H1 (cell line): ENCODE results near the gene NPSR1.

Source experiments
- CTCF ChIP-seq, 3 experiments: IDR thresholded peaks; 1 replicate in 2 of 3; 2 replicates in 1 of 3; pipeline versions ENCODE4 v1.5.1 to v1.6.1; 2011; ENCODE audit warnings: low read length in 3 of 3, mild to moderate bottlenecking in 3 of 3, inconsistent platforms in 2 of 3, low read depth in 1 of 3, moderate library complexity in 1 of 3; ENCODE audit not compliant: insufficient read depth in 1 of 3; ENCODE audit errors: control extremely low read depth in 1 of 3
- EZH2 ChIP-seq: fragments of 200-600 bp; sonication (generic); IDR thresholded peaks from 2 replicates; pipeline ENCODE4 v1.7.1; 2012; ENCODE audit warnings: low read depth, mild to moderate bottlenecking, moderate library complexity, low read length, inconsistent platforms; ENCODE audit not compliant: severe bottlenecking
- FOSL1 ChIP-seq: IDR thresholded peaks from 2 replicates; pipeline ENCODE4 v1.6.1; 2011; ENCODE audit warnings: mild to moderate bottlenecking, low read depth, low read length, moderate library complexity; ENCODE audit not compliant: insufficient read depth
- HDAC6 ChIP-seq: IDR thresholded peaks from one replicate; pipeline ENCODE4 v1.7.1; 2012; ENCODE audit warnings: low read depth, mild to moderate bottlenecking, inconsistent platforms, low read length, moderate library complexity
- POLR2A ChIP-seq, 2 experiments: IDR thresholded peaks; 1 replicate in 1 of 2; 2 replicates in 1 of 2; pipeline ENCODE4 v1.6.1; 2011; ENCODE audit warnings: low read depth in 2 of 2, low read length in 2 of 2, mild to moderate bottlenecking in 2 of 2; ENCODE audit errors: control extremely low read depth in 1 of 2
- POLR2AphosphoS5 ChIP-seq: IDR thresholded peaks from 2 replicates; pipeline ENCODE4 v1.6.1; 2011; ENCODE audit warnings: low read depth, low read length

- TF ChIP-seq CTCF (IDR thresholded peaks at IDR 0.05; ENCODE audit: control extremely low read depth in 1 of 3, insufficient read depth in 1 of 3, low read depth in 1 of 3, low read length in 3 of 3), result no peak
- TF ChIP-seq HDAC6, result no peak
- no peak for TF ChIP-seq EZH2
- no peak for TF ChIP-seq POLR2A (IDR thresholded peaks at IDR 0.05; ENCODE audit: control extremely low read depth in 1 of 2, low read depth in 2 of 2, low read length in 2 of 2)
- TF ChIP-seq POLR2AphosphoS5, result no peak
- TF ChIP-seq FOSL1, result no peak
These were observed 179.8 kb downstream of the NPSR1 start for GRCh38 chr7:34837801-34838201.
